K562 (cell line): Measurements from ENCODE around the gene RBBP4. TPM values are rescaled to one million over a fixed set of nuclear protein-coding genes. Genes with fewer than 3 reads are reported as not detected.

Experiments
- EHMT2 ChIP-seq: fragments of 450-650 bp; IDR thresholded peaks from 2 replicates; pipeline ENCODE4 v1.6.1; 2018; ENCODE audit warnings: antibody characterized with exemption
- FOXM1 ChIP-seq, 2 experiments: fragments of 450-650 bp in 1 of 2; sonication (generic) in 1 of 2; formaldehyde crosslinking in 1 of 2; IDR thresholded peaks; 2 replicates each; pipeline versions ENCODE4 v1.6.1 to v1.9.0; 2017 to 2022; ENCODE audit warnings: low read depth in 2 of 2, mild to moderate bottlenecking in 2 of 2, missing genetic modification reagents in 1 of 2, moderate library complexity in 1 of 2
- HDAC2 ChIP-seq: fragments of 450-650 bp; IDR thresholded peaks from 2 replicates; pipeline ENCODE4 v1.6.1; 2016; ENCODE audit warnings: mild to moderate bottlenecking
- KLF6 ChIP-seq: fragments of 250-450 bp; sonication (Bioruptor Pico); IDR thresholded peaks from 2 replicates; pipeline ENCODE4 v1.4.0; 2020; ENCODE audit warnings: mild to moderate bottlenecking, moderate library complexity, borderline replicate concordance
- NR2F6 ChIP-seq: fragments of 450-650 bp; formaldehyde crosslinking; IDR thresholded peaks from 2 replicates; pipeline ENCODE4 v1.4.0; 2020; ENCODE audit warnings: mild to moderate bottlenecking
- RFX5 ChIP-seq: IDR thresholded peaks from 2 replicates; pipeline ENCODE4 v1.6.1; 2011; ENCODE audit warnings: low read depth, mild to moderate bottlenecking, improper control_type of control experiment, low read length
- SREBF2 ChIP-seq: sonication (generic); formaldehyde crosslinking; IDR thresholded peaks from 2 replicates; pipeline ENCODE4 v1.4.0; 2020; ENCODE audit warnings: mild to moderate bottlenecking, missing genetic modification reagents
- TAF7 ChIP-seq: fragments of 450-650 bp; IDR thresholded peaks from 2 replicates; pipeline ENCODE4 v1.6.1; 2016; ENCODE audit warnings: missing genetic modification characterization, missing compliant biosample characterization
- THRAP3 ChIP-seq: fragments of 450-650 bp; IDR thresholded peaks from 2 replicates; pipeline ENCODE4 v1.6.1; 2016; ENCODE audit warnings: mild to moderate bottlenecking, inconsistent platforms, borderline replicate concordance
- ZBTB40 ChIP-seq, 2 experiments: fragments of 450-650 bp in 1 of 2; sonication (generic) in 1 of 2; formaldehyde crosslinking in 1 of 2; IDR thresholded peaks; 2 replicates each; pipeline versions ENCODE4 v1.7.1 to v1.9.0; 2016 to 2022; ENCODE audit warnings: inconsistent platforms in 1 of 2, mild to moderate bottlenecking in 1 of 2, missing genetic modification reagents in 1 of 2
- ZNF316 ChIP-seq: fragments of 450-650 bp; IDR thresholded peaks from 2 replicates; pipeline ENCODE4 v1.6.1; 2016
- ZNF449 ChIP-seq: fragments of 250-450 bp; sonication (Bioruptor Pico); IDR thresholded peaks from 2 replicates; pipeline ENCODE4 v1.8.0; 2022; ENCODE audit warnings: moderate library complexity, mild to moderate bottlenecking, inconsistent platforms
- polyA plus RNA-seq, 8 experiments: library from polyadenylated mRNA; depleted of rRNA in 4 of 8; stranded (reverse) in 5 of 8; unstranded in 3 of 8; fragments of >200 nt; fragmentation: Nextera tagmentation in 2 of 8; fragmentation: Illumina TruSeq in 1 of 8; extraction: Ambion mirVana in 2 of 8; extraction: Trizol in 1 of 8; gene quantifications; 2 replicates each; pipeline versions ENCODE4 v1.2.1 to v1.2.3, GENCODE V29; 2011 to 2014; ENCODE audit warnings: inconsistent platforms in 1 of 8, missing spikeins in 1 of 8
- total RNA-seq, 7 experiments: library from RNA; depleted of rRNA in 6 of 7; stranded (reverse); fragments of >200 nt in 6 of 7; fragmentation: Illumina TruSeq in 2 of 7; extraction: Trizol in 2 of 7; gene quantifications; 2 replicates each; pipeline versions ENCODE4 v1.2.1 to v1.2.3, GENCODE V29; 2011 to 2021; ENCODE audit warnings: low replicate concordance in 1 of 7
- TF ChIP-seq, protein P1 (sequence below): fragments of 250-450 bp; sonication (Bioruptor Pico); IDR thresholded peaks from 2 replicates; pipeline ENCODE4 v1.4.0; 2020; ENCODE audit warnings: mild to moderate bottlenecking, moderate library complexity
- TF ChIP-seq, protein P2 (sequence below): fragments of 450-650 bp; conservative IDR thresholded peaks from 2 replicates; pipeline ENCODE4 v1.6.1; 2016; ENCODE audit warnings: missing genetic modification characterization, low read depth, mild to moderate bottlenecking, missing compliant biosample characterization, moderate library complexity

RBBP4 gene
- total and polyA plus RNA-seq, 9 of the 15 experiments (the other 6 are each of a cell fraction or from before 2014, with no cell fraction given) = 185 to 409 (median 259) TPM

DNA sequence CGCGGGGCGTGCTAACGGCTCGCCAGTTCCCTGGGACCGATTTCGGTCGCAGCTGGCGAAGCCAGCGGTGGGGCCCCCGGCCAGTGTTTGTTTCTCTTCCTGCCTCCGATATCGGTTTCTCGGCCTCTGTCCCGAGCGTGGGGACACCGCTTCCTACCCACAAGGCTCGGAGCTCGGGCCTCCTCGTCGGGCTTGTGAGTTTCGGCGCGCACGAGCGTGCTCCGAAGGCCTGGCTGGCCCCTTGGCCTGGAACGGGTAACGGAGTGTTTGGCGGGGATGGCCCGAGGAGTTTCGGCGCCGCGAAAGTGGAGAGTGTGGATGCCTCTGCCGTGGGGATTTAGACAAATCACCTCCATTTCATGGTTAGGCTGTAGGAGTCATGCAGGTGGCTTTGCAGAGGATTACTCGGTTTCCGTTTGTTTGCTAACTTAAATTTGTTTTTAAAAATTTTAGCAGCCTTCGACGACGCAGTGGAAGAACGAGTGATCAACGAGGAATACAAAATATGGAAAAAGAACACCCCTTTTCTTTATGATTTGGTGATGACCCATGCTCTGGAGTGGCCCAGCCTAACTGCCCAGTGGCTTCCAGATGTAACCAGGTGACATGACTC, 559 bp downstream of the RBBP4 start (continued):
- peak; percentile 56; the same call in 1 of the 2 replicates for TF ChIP-seq ZBTB40 (IDR thresholded peaks at IDR 0.05)
- no peak for TF ChIP-seq ZBTB40 (CRISPR knock-in tag; IDR thresholded peaks at IDR 0.05)
- 0 out of 2 replicates have a peak, but pooled peaks have one; percentile 84 for TF ChIP-seq SREBF2 (CRISPR knock-in tag)
- no peak for TF ChIP-seq EHMT2
- TF ChIP-seq THRAP3 = no peak
- TF ChIP-seq NR2F6 (CRISPR knock-in tag) = 0 out of 2 replicates have a peak, but pooled peaks have one; percentile 52
- no peak for TF ChIP-seq KLF6 (CRISPR knock-in tag)
- 0 out of 2 replicates have a peak, but pooled peaks have one; percentile 53 for TF ChIP-seq ZNF449 (CRISPR knock-in tag)
- TF ChIP-seq, protein P1, sequence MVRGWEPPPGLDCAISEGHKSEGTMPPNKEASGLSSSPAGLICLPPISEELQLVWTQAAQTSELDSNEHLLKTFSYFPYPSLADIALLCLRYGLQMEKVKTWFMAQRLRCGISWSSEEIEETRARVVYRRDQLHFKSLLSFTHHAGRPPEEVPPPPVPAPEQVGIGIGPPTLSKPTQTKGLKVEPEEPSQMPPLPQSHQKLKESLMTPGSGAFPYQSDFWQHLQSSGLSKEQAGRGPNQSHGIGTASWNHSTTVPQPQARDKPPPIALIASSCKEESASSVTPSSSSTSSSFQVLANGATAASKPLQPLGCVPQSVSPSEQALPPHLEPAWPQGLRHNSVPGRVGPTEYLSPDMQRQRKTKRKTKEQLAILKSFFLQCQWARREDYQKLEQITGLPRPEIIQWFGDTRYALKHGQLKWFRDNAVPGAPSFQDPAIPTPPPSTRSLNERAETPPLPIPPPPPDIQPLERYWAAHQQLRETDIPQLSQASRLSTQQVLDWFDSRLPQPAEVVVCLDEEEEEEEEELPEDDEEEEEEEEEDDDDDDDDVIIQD (CRISPR knock-in tag) = 0 out of 2 replicates have a peak, but pooled peaks have one; percentile 74
- TF ChIP-seq, protein P2, sequence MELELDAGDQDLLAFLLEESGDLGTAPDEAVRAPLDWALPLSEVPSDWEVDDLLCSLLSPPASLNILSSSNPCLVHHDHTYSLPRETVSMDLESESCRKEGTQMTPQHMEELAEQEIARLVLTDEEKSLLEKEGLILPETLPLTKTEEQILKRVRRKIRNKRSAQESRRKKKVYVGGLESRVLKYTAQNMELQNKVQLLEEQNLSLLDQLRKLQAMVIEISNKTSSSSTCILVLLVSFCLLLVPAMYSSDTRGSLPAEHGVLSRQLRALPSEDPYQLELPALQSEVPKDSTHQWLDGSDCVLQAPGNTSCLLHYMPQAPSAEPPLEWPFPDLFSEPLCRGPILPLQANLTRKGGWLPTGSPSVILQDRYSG (tag) = no peak
- TF ChIP-seq ZNF316 = 0 out of 2 replicates have a peak, but pooled peaks have one; percentile 1
- no peak for TF ChIP-seq FOXM1 (IDR thresholded peaks at IDR 0.05; ENCODE audit: low read depth)
- peak; percentile 66 for TF ChIP-seq FOXM1 (CRISPR knock-in tag; IDR thresholded peaks at IDR 0.05; ENCODE audit: low read depth)
- TF ChIP-seq HDAC2 = no peak
- no peak for TF ChIP-seq TAF7 (tag)
- no peak for TF ChIP-seq RFX5
